Caco-2 (cell line): ENCODE results near the gene TMEM43. TPM values are rescaled to one million over a fixed set of nuclear protein-coding genes. Genes with fewer than 3 reads are reported as not detected.

Experiments
- BruUV-seq: library from RNA; stranded (reverse); fragments of 400-500 nt; replicated peaks from 2 replicates; lab custom pipeline; 2021; lab: Mats Ljungman, UMichigan
- CTCF ChIA-PET: fragments of 300-600 bp; sonication (Branson Sonifier 250); formaldehyde crosslinking; loops from one replicate; lab custom pipeline; 2022; ENCODE audit warnings: antibody characterized with exemption; lab: Charles Lee
- POLR2A ChIA-PET: fragments of 300-600 bp; sonication (Branson Sonifier 250); formaldehyde crosslinking; loops from one replicate; lab custom pipeline; 2022; ENCODE audit warnings: antibody characterized with exemption; lab: Charles Lee
- DNase-seq, 2 experiments: peaks; one replicate each; pipeline versions ENCODE4 v3.0.0 to v3.0.0-alpha.2; 2020 to 2022
- H3K27me3 ChIP-seq: replicated peaks from 2 replicates; pipeline ENCODE4 v1.6.0; 2011; ENCODE audit warnings: low read length; ENCODE audit not compliant: control insufficient read depth, insufficient read depth
- H3K36me3 ChIP-seq: 2 replicates; pipeline ENCODE4 v1.5.1; 2011; ENCODE audit warnings: low read length; ENCODE audit not compliant: control insufficient read depth, insufficient read depth
- H3K4me1 ChIP-seq: fragments of 250-450 bp; sonication (Bioruptor Pico); 2 replicates; pipeline ENCODE4 v1.5.1; 2020; ENCODE audit warnings: mild to moderate bottlenecking
- H3K4me3 ChIP-seq: 2 replicates; pipeline ENCODE4 v1.5.1; 2011; ENCODE audit warnings: low read depth, mild to moderate bottlenecking, control low read depth, low read length
- H3K9me3 ChIP-seq: fragments of 250-450 bp; sonication (Bioruptor Pico); 2 replicates; pipeline ENCODE4 v1.5.1; 2020; ENCODE audit warnings: mild to moderate bottlenecking, moderate library complexity
- H3K27ac Mint-ChIP-seq: one replicate; pipeline ENCODE4 v1.8.0; 2022; ENCODE audit warnings: mixed read lengths; ENCODE audit not compliant: unreplicated experiment
- H3K27me3 Mint-ChIP-seq: one replicate; pipeline ENCODE4 v1.8.0; 2022; ENCODE audit warnings: mixed read lengths; ENCODE audit not compliant: insufficient read depth, unreplicated experiment
- H3K36me3 Mint-ChIP-seq: one replicate; pipeline ENCODE4 v1.8.0; 2022; ENCODE audit warnings: mild to moderate bottlenecking, mixed read lengths; ENCODE audit not compliant: insufficient read depth, unreplicated experiment
- H3K4me1 Mint-ChIP-seq: one replicate; pipeline ENCODE4 v1.8.0; 2022; ENCODE audit warnings: low read depth, mixed read lengths; ENCODE audit not compliant: unreplicated experiment
- H3K4me3 Mint-ChIP-seq: one replicate; pipeline ENCODE4 v1.8.0; 2022; ENCODE audit warnings: mild to moderate bottlenecking, moderate library complexity, mixed read lengths; ENCODE audit not compliant: unreplicated experiment
- H3K9me3 Mint-ChIP-seq: one replicate; pipeline ENCODE4 v1.8.0; 2022; ENCODE audit warnings: mixed read lengths; ENCODE audit not compliant: unreplicated experiment
- CTCF ChIP-seq, 2 experiments: fragments of 200-600 bp in 1 of 2; IDR thresholded peaks; 1 replicate in 1 of 2; 2 replicates in 1 of 2; pipeline versions ENCODE4 v1.5.1 to v1.8.0; 2011 to 2022; ENCODE audit warnings: antibody characterized with exemption in 1 of 2, control low read depth in 1 of 2, inconsistent platforms in 1 of 2, low read depth in 1 of 2, low read length in 1 of 2, mild to moderate bottlenecking in 1 of 2, moderate library complexity in 1 of 2; ENCODE audit not compliant: insufficient read depth in 1 of 2, severe bottlenecking in 1 of 2, unreplicated experiment in 1 of 2
- intact Hi-C: fragments of 100-400 bp; cut with micrococcal nuclease; formaldehyde crosslinking; loops from one replicate; pipeline ENCODE4 v1.10.0; 2022; ENCODE audit not compliant: unreplicated experiment
- total RNA-seq: library from RNA; stranded (reverse); gene quantifications from 2 replicates; pipeline ENCODE4 v1.2.3, GENCODE V29; 2022

TMEM43 gene
- total RNA-seq, 1 experiment from 2014 or later = 35.2 TPM

GRCh38 chr3:14141602-14142341, 16.9 kb downstream of the TMEM43 start:
- TF ChIP-seq CTCF (IDR thresholded peaks at IDR 0.05; ENCODE audit: insufficient read depth in 1 of 2, low read depth in 1 of 2, low read length in 1 of 2, severe bottlenecking in 1 of 2, unreplicated experiment in 1 of 2) = no peak
- intact Hi-C loops = no loop called here
- ChIA-PET POLR2A (no interaction called here), CTCF (interaction anchor here (0.6 kb wide), 1 partner anchor 119 kb away, joined by 3 read pairs; no protein-coding TSS in a partner anchor)
- Histone ChIP-seq H3K9me3 (no peaks in the 10 kb centered on the region), H3K27me3 (no peaks in the 10 kb centered on the region), H3K36me3 (peaks cover 2% of the 10 kb centered on the region; the same call in 1 of the 2 replicates), H3K4me1 (peaks cover 26% of the 10 kb centered on the region), H3K4me3 (no peak overlapping the region)
- no peak overlapping the region for H3K4me3 Mint-ChIP-seq
- peak in 1 of 2 experiments; percentile 15 for DNase-seq
- no peak overlapping the region for H3K27ac Mint-ChIP-seq
- H3K36me3 Mint-ChIP-seq = peaks cover 25% of the 10 kb centered on the region
- no TSS peak for BruUV-seq
- no peaks in the 10 kb centered on the region for H3K9me3 Mint-ChIP-seq
- no peaks in the 10 kb centered on the region for H3K27me3 Mint-ChIP-seq
- peaks cover 14% of the 10 kb centered on the region for H3K4me1 Mint-ChIP-seq

- Histone ChIP-seq H3K27me3 (no peaks in the 10 kb centered on the region), H3K9me3 (no peaks in the 10 kb centered on the region), H3K4me3 (no peak overlapping the region), H3K36me3 (peaks cover 2% of the 10 kb centered on the region), H3K4me1 (peaks cover 26% of the 10 kb centered on the region)
- TF ChIP-seq CTCF (IDR thresholded peaks at IDR 0.05; ENCODE audit: insufficient read depth in 1 of 2, low read depth in 1 of 2, low read length in 1 of 2, severe bottlenecking in 1 of 2, unreplicated experiment in 1 of 2) = no peak
- POLR2A ChIA-PET = interaction anchor here (0.5 to 1.2 kb wide), 2 partner anchors 13 to 36 kb away, joined by 3 to 7 read pairs; partner anchors contain the start of gene LSM3
- Mint-ChIP-seq H3K4me3 (no peak overlapping the region), H3K4me1 (peaks cover 14% of the 10 kb centered on the region), H3K9me3 (no peaks in the 10 kb centered on the region), H3K27me3 (no peaks in the 10 kb centered on the region), H3K36me3 (peaks cover 25% of the 10 kb centered on the region), H3K27ac (peak overlapping the region; percentile 93)
- intact Hi-C loops = no loop called here
- CTCF ChIA-PET = interaction anchor here (0.6 kb wide), 1 partner anchor 118 kb away, joined by 3 read pairs; no protein-coding TSS in a partner anchor
- DNase-seq = peak in 1 of 2 experiments; percentile 7
- TSS peak; percentile 55 for BruUV-seq
These were observed 17.9 kb downstream of the TMEM43 start for GRCh38 chr3:14142567-14143270.
